SH-SY5Y (cell line): ENCODE measurements around the gene TBC1D12.

Source experiments
- GATA2 ChIP-seq: IDR thresholded peaks from 2 replicates; pipeline ENCODE4 v1.6.1; 2011; ENCODE audit warnings: mild to moderate bottlenecking, low read depth, low read length
- GATA3 ChIP-seq: IDR thresholded peaks from 2 replicates; pipeline ENCODE4 v1.6.1; 2011; ENCODE audit warnings: low read depth, mild to moderate bottlenecking, low read length, moderate library complexity

DNA sequence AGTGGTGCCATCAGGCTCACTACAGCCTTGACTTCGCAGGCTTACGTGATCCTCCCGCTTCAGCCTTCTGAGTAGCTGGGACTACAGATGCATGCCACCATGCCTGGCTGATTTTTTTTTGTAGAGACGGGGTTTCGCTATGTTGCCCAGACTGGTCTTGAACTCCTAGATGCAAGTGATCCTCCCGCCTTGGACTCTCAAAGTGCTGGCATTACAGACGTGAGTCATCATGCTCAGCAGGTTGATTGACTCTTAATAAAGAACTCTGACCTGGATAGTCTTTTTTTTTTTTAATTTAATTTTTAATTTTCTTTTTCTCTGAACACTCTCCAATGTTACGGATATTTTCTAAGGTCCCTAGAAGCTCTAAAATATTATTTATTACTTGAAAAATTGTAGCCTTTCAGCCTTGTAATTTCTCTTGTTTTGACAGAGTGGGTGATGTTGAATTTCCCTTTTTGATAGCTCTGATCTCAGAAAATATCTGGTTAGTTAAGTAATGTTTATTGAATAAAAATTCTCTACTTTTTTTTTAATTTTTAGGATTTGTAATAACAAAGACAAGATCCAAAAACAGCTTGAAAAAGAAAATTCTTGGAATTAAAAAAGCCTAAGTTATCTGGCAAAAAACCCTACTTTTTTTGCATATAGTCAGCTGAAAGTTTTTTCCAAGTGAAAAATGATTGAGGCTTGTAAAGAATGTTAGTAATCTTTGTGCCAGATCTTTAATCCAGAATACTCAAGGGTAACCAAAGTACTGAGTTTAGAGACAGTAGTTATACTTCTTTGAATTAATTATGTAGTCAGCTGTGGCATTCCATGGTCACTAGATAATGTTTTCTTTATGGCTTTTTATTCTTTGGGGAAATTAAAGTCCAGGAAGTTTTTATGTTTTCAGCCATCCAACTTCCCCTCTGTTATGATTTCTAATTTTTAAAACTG is 26.7 kb downstream of the TBC1D12 start:
- TF ChIP-seq GATA3 (no peak), GATA2 (no peak)
